Measurements from ENCODE around the gene H2BK1.

Gene H2BK1

GRCh38 chr7:151238190-151238810, 28.0 kb upstream of the H2BK1 start:
- no peak for TF ChIP-seq CTCF (IDR thresholded peaks at IDR 0.05; ENCODE audit: control insufficient read depth, insufficient read depth, low read depth, low read length, missing control alignments)
- no peak for DNase-seq (ENCODE audit: low read depth)
- H3K4me3 ChIP-seq (ENCODE audit: control insufficient read depth, low read depth, low read length): no peak overlapping the region

DNA sequence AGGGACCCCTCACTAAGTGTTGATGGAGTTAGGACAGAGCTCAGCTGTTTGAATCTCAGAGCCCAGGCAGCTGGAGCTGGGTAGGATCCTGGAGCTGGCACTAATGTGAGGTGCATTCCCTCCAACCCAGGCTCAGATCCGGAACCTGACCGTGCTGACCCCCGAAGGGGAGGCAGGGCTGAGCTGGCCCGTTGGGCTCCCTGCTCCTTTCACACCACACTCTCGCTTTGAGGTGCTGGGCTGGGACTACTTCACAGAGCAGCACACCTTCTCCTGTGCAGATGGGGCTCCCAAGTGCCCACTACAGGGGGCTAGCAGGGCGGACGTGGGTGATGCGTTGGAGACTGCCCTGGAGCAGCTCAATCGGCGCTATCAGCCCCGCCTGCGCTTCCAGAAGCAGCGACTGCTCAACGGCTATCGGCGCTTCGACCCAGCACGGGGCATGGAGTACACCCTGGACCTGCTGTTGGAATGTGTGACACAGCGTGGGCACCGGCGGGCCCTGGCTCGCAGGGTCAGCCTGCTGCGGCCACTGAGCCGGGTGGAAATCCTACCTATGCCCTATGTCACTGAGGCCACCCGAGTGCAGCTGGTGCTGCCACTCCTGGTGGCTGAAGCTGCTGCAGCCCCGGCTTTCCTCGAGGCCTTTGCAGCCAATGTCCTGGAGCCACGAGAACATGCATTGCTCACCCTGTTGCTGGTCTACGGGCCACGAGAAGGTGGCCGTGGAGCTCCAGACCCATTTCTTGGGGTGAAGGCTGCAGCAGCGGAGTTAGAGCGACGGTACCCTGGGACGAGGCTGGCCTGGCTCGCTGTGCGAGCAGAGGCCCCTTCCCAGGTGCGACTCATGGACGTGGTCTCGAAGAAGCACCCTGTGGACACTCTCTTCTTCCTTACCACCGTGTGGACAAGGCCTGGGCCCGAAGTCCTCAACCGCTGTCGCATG, 27.2 kb upstream of the H2BK1 start:
- DNase-seq (ENCODE audit: low read depth): no peak
- no peak overlapping the region for H3K4me3 ChIP-seq (ENCODE audit: control insufficient read depth, low read depth, low read length)
- TF ChIP-seq CTCF (IDR thresholded peaks at IDR 0.05; ENCODE audit: control insufficient read depth, insufficient read depth, low read depth, low read length, missing control alignments): no peak

GRCh38 chr7:151236406-151236805, 26.1 kb upstream of the H2BK1 start:
- TF ChIP-seq CTCF (IDR thresholded peaks at IDR 0.05; ENCODE audit: control insufficient read depth, insufficient read depth, low read depth, low read length, missing control alignments): no peak
- no peak overlapping the region for H3K4me3 ChIP-seq (ENCODE audit: control insufficient read depth, low read depth, low read length)
- DNase-seq (ENCODE audit: low read depth): no peak

DNA sequence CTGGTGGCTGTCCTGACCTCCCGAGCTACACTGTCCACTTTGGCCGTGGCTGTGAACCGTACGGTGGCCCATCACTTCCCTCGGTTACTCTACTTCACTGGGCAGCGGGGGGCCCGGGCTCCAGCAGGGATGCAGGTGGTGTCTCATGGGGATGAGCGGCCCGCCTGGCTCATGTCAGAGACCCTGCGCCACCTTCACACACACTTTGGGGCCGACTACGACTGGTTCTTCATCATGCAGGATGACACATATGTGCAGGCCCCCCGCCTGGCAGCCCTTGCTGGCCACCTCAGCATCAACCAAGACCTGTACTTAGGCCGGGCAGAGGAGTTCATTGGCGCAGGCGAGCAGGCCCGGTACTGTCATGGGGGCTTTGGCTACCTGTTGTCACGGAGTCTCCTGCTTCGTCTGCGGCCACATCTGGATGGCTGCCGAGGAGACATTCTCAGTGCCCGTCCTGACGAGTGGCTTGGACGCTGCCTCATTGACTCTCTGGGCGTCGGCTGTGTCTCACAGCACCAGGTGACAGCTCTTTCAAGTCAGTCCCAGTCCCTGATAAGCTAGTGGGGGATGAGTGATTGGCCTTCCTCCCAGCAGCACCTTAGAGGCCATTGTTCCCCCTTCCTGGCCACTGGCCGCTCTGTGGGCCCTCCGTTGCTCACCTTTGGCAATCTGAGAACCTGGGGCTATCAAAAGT, 25.0 kb upstream of the H2BK1 start:
- no peak for TF ChIP-seq CTCF (IDR thresholded peaks at IDR 0.05; ENCODE audit: control insufficient read depth, insufficient read depth, low read depth, low read length, missing control alignments)
- DNase-seq (ENCODE audit: low read depth): no peak
- no peak overlapping the region for H3K4me3 ChIP-seq (ENCODE audit: control insufficient read depth, low read depth, low read length)

DNA sequence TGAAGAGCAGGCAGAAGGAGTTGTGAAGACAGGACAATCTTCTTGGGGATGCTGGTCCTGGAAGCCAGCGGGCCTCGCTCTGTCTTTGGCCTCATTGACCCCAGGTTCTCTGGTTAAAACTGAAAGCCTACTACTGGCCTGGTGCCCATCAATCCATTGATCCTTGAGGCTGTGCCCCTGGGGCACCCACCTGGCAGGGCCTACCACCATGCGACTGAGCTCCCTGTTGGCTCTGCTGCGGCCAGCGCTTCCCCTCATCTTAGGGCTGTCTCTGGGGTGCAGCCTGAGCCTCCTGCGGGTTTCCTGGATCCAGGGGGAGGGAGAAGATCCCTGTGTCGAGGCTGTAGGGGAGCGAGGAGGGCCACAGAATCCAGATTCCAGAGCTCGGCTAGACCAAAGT, 23.5 kb upstream of the H2BK1 start:
- peak overlapping the region; percentile 97 for H3K4me3 ChIP-seq (ENCODE audit: control insufficient read depth, low read depth, low read length)
- TF ChIP-seq CTCF (IDR thresholded peaks at IDR 0.05; ENCODE audit: control insufficient read depth, insufficient read depth, low read depth, low read length, missing control alignments): no peak
- DNase-seq (ENCODE audit: low read depth): no peak

GRCh38 chr7:151232917-151233701, 22.8 kb upstream of the H2BK1 start:
- DNase-seq (ENCODE audit: low read depth): no peak
- no peak for TF ChIP-seq CTCF (IDR thresholded peaks at IDR 0.05; ENCODE audit: control insufficient read depth, insufficient read depth, low read depth, low read length, missing control alignments)
- H3K4me3 ChIP-seq (ENCODE audit: control insufficient read depth, low read depth, low read length): peak overlapping the region; percentile 97

Measured in AG09309 (cell line).